Right lobe of liver (tissue), 6 donors: ENCODE data around the gene UBE2S. TPM values are rescaled to one million over a fixed set of nuclear protein-coding genes. Genes with fewer than 3 reads are reported as not detected.

Source experiments
- ATAC-seq, 4 donors: fragments of 200-7000 bp; cut with Tn5 transposase; one replicate each; pipeline ENCODE4 v1.9.1; 2020; ENCODE audit warnings: mild to moderate bottlenecking in 4 of 4, moderate library complexity in 4 of 4
- DNase-seq, 3 donors: peaks; one replicate each; pipeline ENCODE4 v3.0.0-alpha.2; 2020
- H3K27ac ChIP-seq, 3 donors: fragments of 200-600 bp; one replicate each; pipeline ENCODE4 v1.8.0; 2022
- H3K27me3 ChIP-seq, 2 donors: fragments of 200-600 bp; one replicate each; pipeline ENCODE4 v1.8.0; 2022
- H3K36me3 ChIP-seq, 4 donors: fragments of 200-600 bp; sonication (generic) in 1 of 4; one replicate each; pipeline versions ENCODE4 v1.5.1 to v1.8.0; 2017 to 2022; ENCODE audit warnings: control low read depth in 1 of 4
- H3K4me1 ChIP-seq, 4 donors: fragments of 200-600 bp; sonication (generic) in 1 of 4; one replicate each; pipeline versions ENCODE4 v1.5.1 to v1.8.0; 2017 to 2022; ENCODE audit warnings: control low read depth in 1 of 4
- H3K4me3 ChIP-seq, 3 donors: fragments of 200-600 bp; one replicate each; pipeline ENCODE4 v1.8.0; 2022
- H3K9me3 ChIP-seq, 4 donors: fragments of 200-600 bp; sonication (generic) in 1 of 4; one replicate each; pipeline versions ENCODE4 v1.5.1 to v1.8.0; 2017 to 2022; ENCODE audit warnings: control low read depth in 1 of 4
- POLR2A ChIP-seq: fragments of 450-650 bp; IDR thresholded peaks from one replicate; pipeline ENCODE4 v1.6.1; 2017; ENCODE audit warnings: antibody characterized with exemption, mild to moderate bottlenecking
- WGBS: methylation state at CpG from one replicate; pipeline ENCODE4 v1.1.6; 2018; ENCODE audit warnings: low coverage, low lambda C conversion rate; ENCODE audit not compliant: insufficient coverage; ENCODE audit errors: missing lambda C conversion rate; 5-methylcytosine and 5-hydroxymethylcytosine counted together
- intact Hi-C, 2 donors: fragments of 100-400 bp; cut with DNase I; formaldehyde crosslinking; loops; one replicate each; pipeline versions ENCODE4 v1.11.2 to v1.14.1; 2022
- total RNA-seq, 6 experiments: library from RNA; depleted of rRNA in 2 of 6; stranded (reverse); fragments of >200 nt in 2 of 6; fragmentation: NEBNext Ultra II Directional in 3 of 6; extraction: Animal tissue kit (Norgen Biotek cat#: 25700) in 3 of 6; gene quantifications; one replicate each; pipeline versions ENCODE4 v1.1.0 to v1.2.4, GENCODE V29; 2016 to 2023
- TF ChIP-seq, protein P1 (sequence below), 4 donors: fragments of 200-600 bp in 3 of 4; fragments of 450-650 bp in 1 of 4; IDR thresholded peaks; one replicate each; pipeline versions ENCODE4 v1.5.1 to v1.8.0; 2016 to 2022; ENCODE audit warnings: antibody characterized with exemption in 4 of 4, mild to moderate bottlenecking in 2 of 4
- donor health status: DM: no; HTN: yes; CAD: no.
- donor health status: DM: no; HTN: no; CAD: no.
- donor health status: DM: no; HTN: no; CAD: no.
- donor health status: DM: no; HTN: yes; CAD: no.
- donor health status: DM: no; HTN: yes; CAD: no.

Gene UBE2S
- total RNA-seq, 6 experiments from 2014 or later, result 4.3 to 16.4 (median 9.1) TPM

DNA sequence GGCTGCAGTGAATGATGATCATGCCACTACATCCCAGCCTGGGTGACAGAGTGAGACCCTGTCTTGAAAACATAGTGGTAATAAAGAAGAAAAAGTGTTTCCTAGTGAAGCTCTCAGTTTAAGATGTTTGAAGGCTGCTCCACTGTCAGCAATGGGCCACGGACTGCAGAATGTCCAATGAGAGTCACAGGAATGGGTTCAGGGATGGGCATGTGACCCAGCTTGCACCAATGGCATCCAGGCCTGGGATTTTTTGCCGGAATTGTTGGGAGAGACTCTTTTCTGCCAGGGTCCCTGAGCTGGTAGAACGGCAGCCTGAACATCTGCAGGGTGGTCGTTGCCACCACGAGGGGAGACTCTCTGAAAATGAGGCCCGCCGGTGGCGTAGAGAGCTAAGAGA is 29.3 kb upstream of the UBE2S start:
- Histone ChIP-seq H3K4me1 (no peaks in the 10 kb centered on the region), H3K4me3 (no peak overlapping the region), H3K9me3 (no peaks in the 10 kb centered on the region), H3K36me3 (no peaks in the 10 kb centered on the region), H3K27ac (no peak overlapping the region), H3K27me3 (peaks cover 0 to 17% of the 10 kb centered on the region in 2 donors)
- TF ChIP-seq, protein P1, sequence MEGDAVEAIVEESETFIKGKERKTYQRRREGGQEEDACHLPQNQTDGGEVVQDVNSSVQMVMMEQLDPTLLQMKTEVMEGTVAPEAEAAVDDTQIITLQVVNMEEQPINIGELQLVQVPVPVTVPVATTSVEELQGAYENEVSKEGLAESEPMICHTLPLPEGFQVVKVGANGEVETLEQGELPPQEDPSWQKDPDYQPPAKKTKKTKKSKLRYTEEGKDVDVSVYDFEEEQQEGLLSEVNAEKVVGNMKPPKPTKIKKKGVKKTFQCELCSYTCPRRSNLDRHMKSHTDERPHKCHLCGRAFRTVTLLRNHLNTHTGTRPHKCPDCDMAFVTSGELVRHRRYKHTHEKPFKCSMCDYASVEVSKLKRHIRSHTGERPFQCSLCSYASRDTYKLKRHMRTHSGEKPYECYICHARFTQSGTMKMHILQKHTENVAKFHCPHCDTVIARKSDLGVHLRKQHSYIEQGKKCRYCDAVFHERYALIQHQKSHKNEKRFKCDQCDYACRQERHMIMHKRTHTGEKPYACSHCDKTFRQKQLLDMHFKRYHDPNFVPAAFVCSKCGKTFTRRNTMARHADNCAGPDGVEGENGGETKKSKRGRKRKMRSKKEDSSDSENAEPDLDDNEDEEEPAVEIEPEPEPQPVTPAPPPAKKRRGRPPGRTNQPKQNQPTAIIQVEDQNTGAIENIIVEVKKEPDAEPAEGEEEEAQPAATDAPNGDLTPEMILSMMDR (IDR thresholded peaks at IDR 0.05), result no peak
- no peak for TF ChIP-seq POLR2A
- intact Hi-C loops, result no loop called here
- ATAC-seq (no peak), DNase-seq (no peak)
- WGBS, result 21% methylated on average over 5 of the region's 8 CpGs

DNA sequence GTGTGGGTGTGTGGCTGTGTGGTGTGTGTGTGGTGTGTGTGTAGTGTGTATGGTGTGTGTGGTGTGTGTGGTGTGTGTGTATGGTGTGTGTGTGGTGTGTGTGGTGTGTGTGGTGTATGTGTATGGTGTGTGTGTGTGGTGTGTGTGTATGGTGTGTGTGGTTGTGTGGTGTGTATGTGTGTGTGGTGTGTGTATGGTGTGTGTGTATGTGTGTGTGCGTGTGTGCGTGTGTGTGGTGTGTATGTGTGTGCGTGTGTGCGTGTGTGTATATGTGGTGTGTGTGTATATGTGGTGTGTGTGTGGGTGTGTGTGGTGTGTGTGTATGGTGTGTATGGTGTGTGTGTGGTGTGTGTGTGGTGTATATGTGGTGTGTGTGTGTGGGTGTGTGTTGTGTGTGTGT is 27.4 kb upstream of the UBE2S start:
- no peak for ATAC-seq
- WGBS, result 73% methylated on average over 3 of the region's 4 CpGs

GRCh38 chr19:55434356-55434919 is 26.9 kb upstream of the UBE2S start:
- intact Hi-C loops, result no loop called here
- H3K4me1 ChIP-seq, result no peaks in the 10 kb centered on the region
- no peaks in the 10 kb centered on the region for H3K9me3 ChIP-seq
- WGBS, result 62% methylated on average over 4 of the region's 4 CpGs
- no peak for DNase-seq
- TF ChIP-seq POLR2A, result no peak
- TF ChIP-seq, protein P1 (IDR thresholded peaks at IDR 0.05), result no peak
- H3K27ac ChIP-seq, result no peak overlapping the region
- peaks cover 0 to 10% of the 10 kb centered on the region in 2 donors for H3K27me3 ChIP-seq
- H3K36me3 ChIP-seq, result no peaks in the 10 kb centered on the region
- ATAC-seq, result no peak
- H3K4me3 ChIP-seq, result no peak overlapping the region

More for the DNA sequence above, 27.4 kb upstream of the UBE2S start:
- Histone ChIP-seq H3K4me3 (no peak overlapping the region), H3K9me3 (no peaks in the 10 kb centered on the region), H3K27me3 (peaks cover 0 to 10% of the 10 kb centered on the region in 2 donors), H3K4me1 (no peaks in the 10 kb centered on the region), H3K27ac (no peak overlapping the region), H3K36me3 (no peaks in the 10 kb centered on the region)
- no peak for DNase-seq
- intact Hi-C loops, result no loop called here
- TF ChIP-seq, protein P1 (IDR thresholded peaks at IDR 0.05), result no peak
- TF ChIP-seq POLR2A, result no peak

GRCh38 chr19:55433292-55433691 is 25.7 kb upstream of the UBE2S start:
- intact Hi-C loops, result no loop called here
- Histone ChIP-seq H3K36me3 (no peaks in the 10 kb centered on the region), H3K27ac (no peak overlapping the region), H3K9me3 (no peaks in the 10 kb centered on the region), H3K27me3 (peaks cover 0 to 10% of the 10 kb centered on the region in 2 donors), H3K4me3 (no peak overlapping the region), H3K4me1 (no peaks in the 10 kb centered on the region)
- WGBS, result no CpG with 5 or more reads among the region's 48 CpGs
- TF ChIP-seq POLR2A, result no peak
- TF ChIP-seq, protein P1 (IDR thresholded peaks at IDR 0.05), result no peak
- DNase-seq (no peak), ATAC-seq (no peak)
